VCaP (cell line): ENCODE data around the gene CMIP.

Source experiments
- H3K27ac ChIP-seq: fragments of 450-650 bp; 2 replicates; pipeline ENCODE4 v1.5.1; 2017
- TF ChIP-seq, protein P1 (sequence below): fragments of 450-650 bp; conservative IDR thresholded peaks from 2 replicates; pipeline ENCODE4 v1.5.1; 2017; ENCODE audit warnings: mild to moderate bottlenecking, moderate library complexity

Gene CMIP

GRCh38 chr16:81496742-81497141, 52.1 kb downstream of the CMIP start:
- TF ChIP-seq, protein P1, sequence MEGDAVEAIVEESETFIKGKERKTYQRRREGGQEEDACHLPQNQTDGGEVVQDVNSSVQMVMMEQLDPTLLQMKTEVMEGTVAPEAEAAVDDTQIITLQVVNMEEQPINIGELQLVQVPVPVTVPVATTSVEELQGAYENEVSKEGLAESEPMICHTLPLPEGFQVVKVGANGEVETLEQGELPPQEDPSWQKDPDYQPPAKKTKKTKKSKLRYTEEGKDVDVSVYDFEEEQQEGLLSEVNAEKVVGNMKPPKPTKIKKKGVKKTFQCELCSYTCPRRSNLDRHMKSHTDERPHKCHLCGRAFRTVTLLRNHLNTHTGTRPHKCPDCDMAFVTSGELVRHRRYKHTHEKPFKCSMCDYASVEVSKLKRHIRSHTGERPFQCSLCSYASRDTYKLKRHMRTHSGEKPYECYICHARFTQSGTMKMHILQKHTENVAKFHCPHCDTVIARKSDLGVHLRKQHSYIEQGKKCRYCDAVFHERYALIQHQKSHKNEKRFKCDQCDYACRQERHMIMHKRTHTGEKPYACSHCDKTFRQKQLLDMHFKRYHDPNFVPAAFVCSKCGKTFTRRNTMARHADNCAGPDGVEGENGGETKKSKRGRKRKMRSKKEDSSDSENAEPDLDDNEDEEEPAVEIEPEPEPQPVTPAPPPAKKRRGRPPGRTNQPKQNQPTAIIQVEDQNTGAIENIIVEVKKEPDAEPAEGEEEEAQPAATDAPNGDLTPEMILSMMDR, result no peak
- H3K27ac ChIP-seq, result no peak overlapping the region

- TF ChIP-seq, protein P1, result no peak
- no peak overlapping the region for H3K27ac ChIP-seq
Measured at GRCh38 chr16:81497690-81498089, 53.1 kb downstream of the CMIP start.

DNA sequence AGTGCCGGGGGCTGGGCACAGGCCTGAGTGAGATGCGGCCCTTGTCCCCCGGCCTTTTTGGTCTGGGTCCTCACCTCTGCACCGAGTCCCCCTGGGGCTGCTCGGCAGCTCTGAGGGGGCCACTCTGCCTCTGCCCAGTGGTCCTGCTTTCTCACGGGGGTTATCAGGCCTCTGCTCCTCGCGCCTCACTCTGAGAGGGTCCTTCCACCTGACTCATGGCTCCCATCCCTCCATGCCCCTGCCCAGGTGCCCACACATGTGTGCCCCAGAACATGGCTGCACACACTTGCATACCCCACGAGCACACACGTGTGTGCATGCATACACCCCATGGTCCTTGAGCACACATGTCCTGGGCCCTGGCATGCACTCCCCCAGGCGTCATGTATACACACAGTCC, 53.7 kb downstream of the CMIP start:
- no peak overlapping the region for H3K27ac ChIP-seq
- TF ChIP-seq, protein P1, result no peak

GRCh38 chr16:81499576-81500380, 55.2 kb downstream of the CMIP start:
- TF ChIP-seq, protein P1, result no peak
- H3K27ac ChIP-seq, result no peak overlapping the region

DNA sequence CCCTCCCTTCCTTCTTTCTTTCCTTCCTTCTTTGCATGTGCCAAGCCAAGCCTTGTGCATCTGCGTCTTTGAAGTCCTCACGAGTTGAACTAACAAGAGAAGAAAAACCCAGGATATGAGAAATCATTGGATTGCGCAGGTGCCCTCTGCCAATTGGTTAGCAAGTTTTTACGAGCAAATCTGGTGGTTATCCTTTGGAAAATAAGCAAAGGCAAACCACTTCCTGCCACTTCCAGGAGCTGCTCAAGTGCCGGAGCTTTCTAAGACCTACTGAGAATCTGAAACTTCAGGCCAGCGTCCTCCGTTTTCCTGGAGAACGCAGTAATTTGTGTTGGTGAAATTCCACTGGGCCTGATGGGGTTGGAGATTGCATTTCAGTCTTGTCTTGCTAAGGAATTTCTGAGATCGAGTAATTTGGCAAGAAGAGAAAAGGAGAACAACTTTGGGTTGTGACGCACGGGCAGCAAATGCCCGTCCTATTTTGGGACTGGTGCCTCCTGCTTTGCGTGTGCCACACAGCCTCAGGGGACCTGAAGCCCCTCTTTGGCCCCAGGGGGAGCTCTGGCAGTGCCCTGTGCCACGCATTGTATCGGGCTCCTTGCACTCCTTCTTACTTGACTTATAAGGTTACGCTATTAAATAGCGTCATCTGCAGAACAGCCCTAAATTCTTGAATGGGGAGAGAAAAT, 56.4 kb downstream of the CMIP start:
- H3K27ac ChIP-seq, result no peak overlapping the region
- TF ChIP-seq, protein P1, result no peak

GRCh38 chr16:81502396-81503070, 57.9 kb downstream of the CMIP start:
- TF ChIP-seq, protein P1, result no peak

DNA sequence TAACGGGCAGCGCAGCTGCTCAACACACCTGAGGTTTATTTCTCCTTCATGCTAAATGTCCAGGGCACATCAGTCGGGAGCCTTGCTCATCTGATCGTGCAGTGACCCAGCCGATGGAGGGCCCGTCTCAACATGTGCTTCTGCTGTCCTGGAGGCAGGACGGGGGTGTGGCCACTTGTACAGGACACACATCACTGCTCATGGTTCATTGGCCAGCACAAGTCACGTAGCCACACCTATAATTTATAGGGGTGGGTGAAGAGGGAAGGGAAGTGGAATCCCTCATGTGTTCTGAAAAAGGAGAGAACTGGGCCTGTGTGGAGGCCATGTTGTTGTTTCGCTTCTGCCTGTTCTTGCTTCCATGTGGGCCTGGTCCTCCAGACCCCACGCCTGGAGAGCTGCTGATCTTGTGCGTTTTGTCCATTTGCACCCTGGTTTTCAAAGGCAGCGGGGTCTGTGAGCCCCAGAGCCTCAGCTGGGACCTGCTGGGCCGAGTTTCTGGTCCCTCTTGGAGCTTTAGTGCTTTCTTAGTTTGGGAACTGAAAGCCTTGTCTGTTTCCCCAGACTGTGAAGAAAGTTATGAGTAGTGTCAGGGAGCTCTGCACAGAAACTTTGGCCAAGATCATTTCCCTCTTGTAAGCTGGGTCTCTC, 60.5 kb downstream of the CMIP start:
- TF ChIP-seq, protein P1, result no peak
- no peak overlapping the region for H3K27ac ChIP-seq

More at GRCh38 chr16:81502396-81503070, 57.9 kb downstream of the CMIP start:
- H3K27ac ChIP-seq, result no peak overlapping the region
